ENCODE measurements around the gene HPGD.

Gene HPGD

DNA sequence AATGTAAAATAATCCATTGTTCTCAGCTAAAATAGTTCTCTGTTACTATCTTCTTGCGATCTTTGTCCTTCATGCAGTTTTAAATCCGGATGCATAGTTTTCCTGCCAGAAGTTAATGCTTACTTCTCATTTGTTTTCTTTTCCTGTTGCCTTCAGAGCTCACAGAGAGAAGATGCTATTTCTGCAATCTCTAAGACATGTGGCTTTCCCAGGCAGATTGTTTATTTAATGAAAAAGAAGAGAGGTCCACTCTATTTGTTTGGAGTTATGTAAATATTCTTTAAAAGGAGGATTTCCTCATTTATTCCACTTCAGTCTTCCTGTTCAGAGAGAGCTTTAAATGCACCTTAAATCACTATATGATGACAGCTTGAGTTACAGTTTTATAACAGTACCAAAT, 39.3 kb upstream of the HPGD start:
- Histone ChIP-seq H3K27me3 (ENCODE audit: low read length) (no peaks in the 10 kb centered on the region), H3K9me3 (ENCODE audit: insufficient read depth, low read length) (no peaks in the 10 kb centered on the region), H3K27ac (ENCODE audit: low read depth, low read length) (no peak overlapping the region), H3K9ac (ENCODE audit: low read length) (no peak overlapping the region), H3K36me3 (ENCODE audit: low read length) (no peaks in the 10 kb centered on the region), H3K79me2 (ENCODE audit: insufficient read depth, low read length) (no peaks in the 10 kb centered on the region), H2AFZ (ENCODE audit: low read depth, low read length, severe bottlenecking) (no peak overlapping the region), H4K20me1 (ENCODE audit: low read depth, low read length) (no peaks in the 10 kb centered on the region), H3K4me3 (ENCODE audit: insufficient read depth, low read length, poor library complexity, severe bottlenecking) (no peak overlapping the region), H3K4me2 (ENCODE audit: low read depth, low read length, poor library complexity, severe bottlenecking) (no peak overlapping the region), H3K9me2 (replicated peaks; ENCODE audit: insufficient read depth, low read length) (no peaks in the 10 kb centered on the region), H3F3A (ENCODE audit: insufficient read depth) (no peaks in the 10 kb centered on the region)
- TF ChIP-seq, protein P1, sequence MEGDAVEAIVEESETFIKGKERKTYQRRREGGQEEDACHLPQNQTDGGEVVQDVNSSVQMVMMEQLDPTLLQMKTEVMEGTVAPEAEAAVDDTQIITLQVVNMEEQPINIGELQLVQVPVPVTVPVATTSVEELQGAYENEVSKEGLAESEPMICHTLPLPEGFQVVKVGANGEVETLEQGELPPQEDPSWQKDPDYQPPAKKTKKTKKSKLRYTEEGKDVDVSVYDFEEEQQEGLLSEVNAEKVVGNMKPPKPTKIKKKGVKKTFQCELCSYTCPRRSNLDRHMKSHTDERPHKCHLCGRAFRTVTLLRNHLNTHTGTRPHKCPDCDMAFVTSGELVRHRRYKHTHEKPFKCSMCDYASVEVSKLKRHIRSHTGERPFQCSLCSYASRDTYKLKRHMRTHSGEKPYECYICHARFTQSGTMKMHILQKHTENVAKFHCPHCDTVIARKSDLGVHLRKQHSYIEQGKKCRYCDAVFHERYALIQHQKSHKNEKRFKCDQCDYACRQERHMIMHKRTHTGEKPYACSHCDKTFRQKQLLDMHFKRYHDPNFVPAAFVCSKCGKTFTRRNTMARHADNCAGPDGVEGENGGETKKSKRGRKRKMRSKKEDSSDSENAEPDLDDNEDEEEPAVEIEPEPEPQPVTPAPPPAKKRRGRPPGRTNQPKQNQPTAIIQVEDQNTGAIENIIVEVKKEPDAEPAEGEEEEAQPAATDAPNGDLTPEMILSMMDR (IDR thresholded peaks at IDR 0.05; ENCODE audit: insufficient read depth, low read length, poor library complexity, severe bottlenecking): no peak
- TF ChIP-seq EZH2phosphoT487 (conservative IDR thresholded peaks at IDR 0.05; ENCODE audit: low read length): no peak

DNA sequence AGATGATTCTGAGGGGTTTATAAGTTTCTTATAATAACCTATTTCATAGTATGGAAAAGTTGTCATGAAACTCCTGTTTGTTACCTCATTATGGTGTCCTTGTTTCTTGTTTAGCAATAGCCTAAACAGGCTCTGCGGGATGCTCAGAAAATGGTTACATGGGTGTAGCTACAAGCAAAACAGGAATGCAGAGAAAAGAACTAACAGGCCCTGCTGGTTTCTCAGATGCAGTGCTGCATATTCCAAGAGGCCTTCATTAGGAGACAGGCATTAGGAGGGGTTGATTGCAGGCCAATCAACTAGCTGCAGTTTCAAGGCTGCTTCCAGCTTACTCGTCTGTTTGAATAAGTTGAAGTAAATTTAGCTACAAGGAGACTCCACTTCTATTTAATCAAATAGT, 37.6 kb upstream of the HPGD start:
- TF ChIP-seq, protein P1 (IDR thresholded peaks at IDR 0.05; ENCODE audit: insufficient read depth, low read length, poor library complexity, severe bottlenecking): no peak
- TF ChIP-seq EZH2phosphoT487 (conservative IDR thresholded peaks at IDR 0.05; ENCODE audit: low read length): no peak
- no peaks in the 10 kb centered on the region for H3K36me3 ChIP-seq (ENCODE audit: low read length)
- no peak overlapping the region for H3K9ac ChIP-seq (ENCODE audit: low read length)
- no peaks in the 10 kb centered on the region for H3K9me3 ChIP-seq (ENCODE audit: insufficient read depth, low read length)
- no peaks in the 10 kb centered on the region for H4K20me1 ChIP-seq (ENCODE audit: low read depth, low read length)
- peak overlapping the region; percentile 5 for H2AFZ ChIP-seq (ENCODE audit: low read depth, low read length, severe bottlenecking)
- H3K27me3 ChIP-seq (ENCODE audit: low read length): no peaks in the 10 kb centered on the region
- no peaks in the 10 kb centered on the region for H3K9me2 ChIP-seq (replicated peaks; ENCODE audit: insufficient read depth, low read length)
- no peak overlapping the region for H3K27ac ChIP-seq (ENCODE audit: low read depth, low read length)
- H3K4me2 ChIP-seq (ENCODE audit: low read depth, low read length, poor library complexity, severe bottlenecking): no peak overlapping the region
- H3K79me2 ChIP-seq (ENCODE audit: insufficient read depth, low read length): no peaks in the 10 kb centered on the region
- no peak overlapping the region for H3K4me3 ChIP-seq (ENCODE audit: insufficient read depth, low read length, poor library complexity, severe bottlenecking)
- H3F3A ChIP-seq (ENCODE audit: insufficient read depth): no peaks in the 10 kb centered on the region

DNA sequence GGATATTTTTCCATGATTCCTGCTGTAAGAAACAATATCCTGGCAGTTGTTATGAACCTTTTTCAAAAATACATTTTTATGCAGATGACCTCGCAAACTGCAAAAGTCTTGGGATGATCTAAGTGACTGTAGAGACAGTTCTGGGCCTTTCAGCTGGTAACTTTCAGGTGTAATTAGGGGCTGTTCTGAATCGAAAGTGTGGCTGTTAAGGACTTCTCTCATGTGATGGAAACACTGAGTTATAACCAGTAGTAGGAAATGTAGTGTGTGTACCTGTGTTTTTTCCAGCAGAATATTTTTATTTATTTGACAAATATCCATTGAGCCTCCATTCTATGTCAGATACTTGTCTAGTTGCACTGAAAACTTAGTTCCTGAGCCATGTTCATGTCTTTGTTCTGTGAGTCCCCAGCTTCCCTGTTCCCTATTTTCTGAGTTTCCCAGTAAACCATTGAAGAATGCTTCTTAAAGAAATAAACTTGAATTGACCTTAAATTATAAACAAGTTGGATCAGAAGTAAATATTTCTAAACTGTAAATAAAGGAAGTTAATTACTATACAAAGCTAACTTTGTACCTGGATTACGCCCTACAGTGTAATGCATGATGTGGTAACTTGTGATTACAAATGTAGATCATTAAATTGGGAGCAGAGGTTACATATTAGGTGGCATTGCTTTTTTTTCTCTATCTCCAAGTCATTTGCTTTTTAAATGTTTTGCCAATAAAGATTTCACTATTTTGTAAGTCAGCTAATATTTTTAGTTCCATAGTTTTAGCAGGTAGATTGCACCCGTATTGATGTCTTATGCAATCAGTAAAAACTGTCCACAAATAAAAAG, 33.7 kb upstream of the HPGD start:
- H3K9me2 ChIP-seq (replicated peaks; ENCODE audit: insufficient read depth, low read length): no peaks in the 10 kb centered on the region
- H3K4me3 ChIP-seq (ENCODE audit: insufficient read depth, low read length, poor library complexity, severe bottlenecking): no peak overlapping the region
- no peak overlapping the region for H3K27ac ChIP-seq (ENCODE audit: low read depth, low read length)
- no peaks in the 10 kb centered on the region for H3K36me3 ChIP-seq (ENCODE audit: low read length)
- no peak overlapping the region for H3K4me2 ChIP-seq (ENCODE audit: low read depth, low read length, poor library complexity, severe bottlenecking)
- H4K20me1 ChIP-seq (ENCODE audit: low read depth, low read length): no peaks in the 10 kb centered on the region
- no peak for TF ChIP-seq EZH2phosphoT487 (conservative IDR thresholded peaks at IDR 0.05; ENCODE audit: low read length)
- TF ChIP-seq, protein P1 (IDR thresholded peaks at IDR 0.05; ENCODE audit: insufficient read depth, low read length, poor library complexity, severe bottlenecking): no peak
- H3K27me3 ChIP-seq (ENCODE audit: low read length): no peaks in the 10 kb centered on the region
- no peak overlapping the region for H3K9ac ChIP-seq (ENCODE audit: low read length)
- no peaks in the 10 kb centered on the region for H3K79me2 ChIP-seq (ENCODE audit: insufficient read depth, low read length)
- no peaks in the 10 kb centered on the region for H3K9me3 ChIP-seq (ENCODE audit: insufficient read depth, low read length)
- no peak overlapping the region for H2AFZ ChIP-seq (ENCODE audit: low read depth, low read length, severe bottlenecking)
- no peaks in the 10 kb centered on the region for H3F3A ChIP-seq (ENCODE audit: insufficient read depth)

Data from SU-DHL-6 (cell line).